ENCODE data around the gene RNPC3.

DNA sequence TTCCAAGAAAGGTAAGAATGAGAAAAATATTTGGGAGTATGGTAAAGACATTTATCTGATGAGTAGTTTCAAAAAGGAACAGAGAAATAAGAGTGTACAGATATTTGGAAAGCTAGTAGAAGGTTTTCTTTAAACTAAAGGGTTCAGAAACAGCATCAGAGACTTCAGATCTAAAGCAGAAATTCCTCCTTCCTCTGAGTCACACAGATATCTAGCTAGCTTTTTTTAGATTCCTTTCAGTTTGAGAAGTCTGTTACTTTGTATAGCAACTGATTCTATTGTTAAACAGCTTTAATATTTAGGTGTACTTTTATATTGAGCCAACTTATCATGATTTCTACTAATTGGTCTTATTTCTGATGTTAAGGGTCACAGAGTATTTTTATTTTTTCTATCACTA, 50.6 kb downstream of the RNPC3 start:
- no peak for TF ChIP-seq CTCF (IDR thresholded peaks at IDR 0.05)
- TF ChIP-seq POLR2A (IDR thresholded peaks at IDR 0.05): no peak
